AG09309 (cell line): ENCODE results near the gene CAPN14.

Experiments
- DNase-seq: peaks from one replicate; pipeline ENCODE4 v3.0.0-alpha.2; 2010; ENCODE audit warnings: low read depth
- H3K4me3 ChIP-seq: 2 replicates; pipeline ENCODE4 v1.5.1; 2011; ENCODE audit warnings: mild to moderate bottlenecking, low read depth, low read length, moderate library complexity; ENCODE audit not compliant: control insufficient read depth
- CTCF ChIP-seq: IDR thresholded peaks from 2 replicates; pipeline ENCODE4 v1.5.1; 2011; ENCODE audit warnings: mild to moderate bottlenecking, low read depth, low read length, inconsistent platforms; ENCODE audit not compliant: insufficient read depth, control insufficient read depth; ENCODE audit errors: missing control alignments

Gene CAPN14

GRCh38 chr2:31238126-31238905 is 21.0 kb upstream of the CAPN14 start:
- TF ChIP-seq CTCF: no peak
- no peak overlapping the region for H3K4me3 ChIP-seq
- no peak for DNase-seq

GRCh38 chr2:31237348-31238017 is 20.2 kb upstream of the CAPN14 start:
- TF ChIP-seq CTCF: no peak
- DNase-seq: no peak
- no peak overlapping the region for H3K4me3 ChIP-seq

- DNase-seq: no peak
- no peak for TF ChIP-seq CTCF
- no peak overlapping the region for H3K4me3 ChIP-seq
Measured at GRCh38 chr2:31236433-31237205, 19.3 kb upstream of the CAPN14 start.

- peak; percentile 3 for TF ChIP-seq CTCF
- H3K4me3 ChIP-seq: no peak overlapping the region
- peak; percentile 73 for DNase-seq
Measured at GRCh38 chr2:31235504-31235902, 18.2 kb upstream of the CAPN14 start.

GRCh38 chr2:31234683-31235503 is 17.6 kb upstream of the CAPN14 start:
- peak overlapping the region; percentile 65 for H3K4me3 ChIP-seq
- no peak for TF ChIP-seq CTCF
- no peak for DNase-seq
